Kidney tubule cell (primary cell): Measurements from ENCODE around the gene NBAS.

ENCODE experiments used
- DNase-seq: peaks from one replicate; pipeline ENCODE4 v3.0.0-alpha.2; 2018; ENCODE audit warnings: low spot score

NBAS gene

GRCh38 chr2:15306706-15307105 is 254.4 kb downstream of the NBAS start:
- no peak for DNase-seq

GRCh38 chr2:15303874-15304273 is 257.3 kb downstream of the NBAS start:
- DNase-seq: no peak

- no peak for DNase-seq
Observed at GRCh38 chr2:15302154-15302553, 259.0 kb downstream of the NBAS start.

GRCh38 chr2:15300624-15301573 is 260.2 kb downstream of the NBAS start:
- DNase-seq: peak; percentile 4

- no peak for DNase-seq
Observed at GRCh38 chr2:15299904-15300520, 261.1 kb downstream of the NBAS start.

GRCh38 chr2:15298770-15299169 is 262.4 kb downstream of the NBAS start:
- peak; percentile 10 for DNase-seq

GRCh38 chr2:15293262-15293937 is 267.7 kb downstream of the NBAS start:
- peak; percentile 42 for DNase-seq

- DNase-seq: no peak
Observed at GRCh38 chr2:15287447-15288184, 273.5 kb downstream of the NBAS start.

- DNase-seq: no peak
Observed at GRCh38 chr2:15284614-15285013, 276.5 kb downstream of the NBAS start.

GRCh38 chr2:15281681-15282080 is 279.5 kb downstream of the NBAS start:
- DNase-seq: no peak

- DNase-seq: no peak
Observed at GRCh38 chr2:15279201-15279876, 281.8 kb downstream of the NBAS start.

- no peak for DNase-seq
Observed at GRCh38 chr2:15278296-15278695, 282.8 kb downstream of the NBAS start.

GRCh38 chr2:15275346-15275745 is 285.8 kb downstream of the NBAS start:
- DNase-seq: no peak

GRCh38 chr2:15273452-15273851 is 287.7 kb downstream of the NBAS start:
- no peak for DNase-seq

GRCh38 chr2:15272942-15273341 is 288.2 kb downstream of the NBAS start:
- no peak for DNase-seq

GRCh38 chr2:15271941-15272542 is 289.1 kb downstream of the NBAS start:
- no peak for DNase-seq

- no peak for DNase-seq
Observed at GRCh38 chr2:15271276-15271675, 289.9 kb downstream of the NBAS start.

- DNase-seq: no peak
Observed at GRCh38 chr2:15269043-15269442, 292.1 kb downstream of the NBAS start.

GRCh38 chr2:15265889-15266288 is 295.2 kb downstream of the NBAS start:
- DNase-seq: no peak

GRCh38 chr2:15263976-15264685 is 297.0 kb downstream of the NBAS start:
- no peak for DNase-seq
